Activated naive CD8-positive, alpha-beta T cell (primary cell): Measurements from ENCODE around the gene IL1RL2.

Experiments used
- H3K27ac Mint-ChIP-seq: one replicate; pipeline ENCODE4 v1.8.0; 2021; ENCODE audit warnings: mixed read lengths
- H3K27me3 Mint-ChIP-seq: one replicate; pipeline ENCODE4 v1.8.0; 2021; ENCODE audit warnings: mixed read lengths
- H3K36me3 Mint-ChIP-seq: one replicate; pipeline ENCODE4 v1.8.0; 2021; ENCODE audit warnings: mixed read lengths
- H3K4me1 Mint-ChIP-seq: one replicate; pipeline ENCODE4 v1.8.0; 2021; ENCODE audit warnings: low read depth, mixed read lengths
- H3K4me3 Mint-ChIP-seq: one replicate; pipeline ENCODE4 v1.8.0; 2021; ENCODE audit warnings: mild to moderate bottlenecking, mixed read lengths
- H3K9me3 Mint-ChIP-seq: one replicate; pipeline ENCODE4 v1.8.0; 2021; ENCODE audit warnings: low read depth, mixed read lengths

Gene IL1RL2

GRCh38 chr2:102179788-102180686 lies 6.8 kb upstream of the IL1RL2 start:
- H3K36me3 Mint-ChIP-seq = peaks cover 2% of the 10 kb centered on the region
- no peaks in the 10 kb centered on the region for H3K9me3 Mint-ChIP-seq
- H3K27me3 Mint-ChIP-seq = peaks cover 9% of the 10 kb centered on the region
- H3K27ac Mint-ChIP-seq = no peak overlapping the region
- H3K4me3 Mint-ChIP-seq = no peak overlapping the region
- no peaks in the 10 kb centered on the region for H3K4me1 Mint-ChIP-seq

GRCh38 chr2:102180687-102180999 lies 6.2 kb upstream of the IL1RL2 start:
- peaks cover 9% of the 10 kb centered on the region for H3K27me3 Mint-ChIP-seq
- H3K36me3 Mint-ChIP-seq = peaks cover 2% of the 10 kb centered on the region
- H3K4me3 Mint-ChIP-seq = no peak overlapping the region
- no peaks in the 10 kb centered on the region for H3K4me1 Mint-ChIP-seq
- no peak overlapping the region for H3K27ac Mint-ChIP-seq
- H3K9me3 Mint-ChIP-seq = no peaks in the 10 kb centered on the region

- no peak overlapping the region for H3K4me3 Mint-ChIP-seq
- H3K27me3 Mint-ChIP-seq = peaks cover 9% of the 10 kb centered on the region
- H3K36me3 Mint-ChIP-seq = peaks cover 2% of the 10 kb centered on the region
- peaks cover 5% of the 10 kb centered on the region for H3K4me1 Mint-ChIP-seq
- H3K9me3 Mint-ChIP-seq = no peaks in the 10 kb centered on the region
- no peak overlapping the region for H3K27ac Mint-ChIP-seq
These were observed 5.4 kb upstream of the IL1RL2 start for GRCh38 chr2:102181376-102181775.

- H3K27me3 Mint-ChIP-seq = peaks cover 9% of the 10 kb centered on the region
- no peak overlapping the region for H3K4me3 Mint-ChIP-seq
- H3K9me3 Mint-ChIP-seq = no peaks in the 10 kb centered on the region
- no peak overlapping the region for H3K27ac Mint-ChIP-seq
- H3K4me1 Mint-ChIP-seq = peaks cover 5% of the 10 kb centered on the region
- H3K36me3 Mint-ChIP-seq = peaks cover 2% of the 10 kb centered on the region
These were observed 4.7 kb upstream of the IL1RL2 start for GRCh38 chr2:102181919-102182635.

GRCh38 chr2:102184018-102184417 lies 2.8 kb upstream of the IL1RL2 start:
- no peaks in the 10 kb centered on the region for H3K9me3 Mint-ChIP-seq
- H3K27ac Mint-ChIP-seq = no peak overlapping the region
- peaks cover 11% of the 10 kb centered on the region for H3K27me3 Mint-ChIP-seq
- peaks cover 1% of the 10 kb centered on the region for H3K36me3 Mint-ChIP-seq
- peaks cover 9% of the 10 kb centered on the region for H3K4me1 Mint-ChIP-seq
- no peak overlapping the region for H3K4me3 Mint-ChIP-seq

- H3K27me3 Mint-ChIP-seq = peaks cover 11% of the 10 kb centered on the region
- H3K4me3 Mint-ChIP-seq = no peak overlapping the region
- peaks cover 9% of the 10 kb centered on the region for H3K4me1 Mint-ChIP-seq
- H3K9me3 Mint-ChIP-seq = no peaks in the 10 kb centered on the region
- H3K36me3 Mint-ChIP-seq = no peaks in the 10 kb centered on the region
- no peak overlapping the region for H3K27ac Mint-ChIP-seq
These were observed 2.3 kb upstream of the IL1RL2 start for GRCh38 chr2:102184568-102184967.

- Mint-ChIP-seq H3K36me3 (no peaks in the 10 kb centered on the region), H3K27me3 (peaks cover 13% of the 10 kb centered on the region), H3K4me1 (peaks cover 9% of the 10 kb centered on the region), H3K9me3 (no peaks in the 10 kb centered on the region), H3K4me3 (no peak overlapping the region), H3K27ac (no peak overlapping the region)
These were observed 1.5 kb upstream of the IL1RL2 start for GRCh38 chr2:102185347-102185746.

GRCh38 chr2:102187496-102188150 lies 800 bp downstream of the IL1RL2 start:
- Mint-ChIP-seq H3K27ac (peak overlapping the region; percentile 88), H3K4me3 (peak overlapping the region; percentile 84), H3K36me3 (no peaks in the 10 kb centered on the region), H3K27me3 (peaks cover 8% of the 10 kb centered on the region), H3K4me1 (peaks cover 9% of the 10 kb centered on the region), H3K9me3 (no peaks in the 10 kb centered on the region)

GRCh38 chr2:102190430-102191107 lies 3.7 kb downstream of the IL1RL2 start:
- H3K27ac Mint-ChIP-seq = no peak overlapping the region
- H3K4me1 Mint-ChIP-seq = peaks cover 9% of the 10 kb centered on the region
- H3K36me3 Mint-ChIP-seq = no peaks in the 10 kb centered on the region
- peaks cover 7% of the 10 kb centered on the region for H3K27me3 Mint-ChIP-seq
- no peak overlapping the region for H3K4me3 Mint-ChIP-seq
- no peaks in the 10 kb centered on the region for H3K9me3 Mint-ChIP-seq

GRCh38 chr2:102191501-102191900 lies 4.7 kb downstream of the IL1RL2 start:
- H3K27me3 Mint-ChIP-seq = peaks cover 9% of the 10 kb centered on the region
- no peaks in the 10 kb centered on the region for H3K9me3 Mint-ChIP-seq
- H3K36me3 Mint-ChIP-seq = no peaks in the 10 kb centered on the region
- no peak overlapping the region for H3K4me3 Mint-ChIP-seq
- peaks cover 4% of the 10 kb centered on the region for H3K4me1 Mint-ChIP-seq
- no peak overlapping the region for H3K27ac Mint-ChIP-seq

GRCh38 chr2:102193074-102193473 lies 6.3 kb downstream of the IL1RL2 start:
- no peaks in the 10 kb centered on the region for H3K9me3 Mint-ChIP-seq
- no peak overlapping the region for H3K27ac Mint-ChIP-seq
- H3K36me3 Mint-ChIP-seq = no peaks in the 10 kb centered on the region
- peaks cover 10% of the 10 kb centered on the region for H3K27me3 Mint-ChIP-seq
- H3K4me3 Mint-ChIP-seq = no peak overlapping the region
- H3K4me1 Mint-ChIP-seq = peaks cover 5% of the 10 kb centered on the region

GRCh38 chr2:102194609-102195268 lies 7.9 kb downstream of the IL1RL2 start:
- Mint-ChIP-seq H3K4me1 (peaks cover 5% of the 10 kb centered on the region), H3K9me3 (no peaks in the 10 kb centered on the region), H3K27me3 (peaks cover 8% of the 10 kb centered on the region), H3K36me3 (no peaks in the 10 kb centered on the region), H3K4me3 (no peak overlapping the region), H3K27ac (no peak overlapping the region)

GRCh38 chr2:102197389-102198137 lies 10.7 kb downstream of the IL1RL2 start:
- Mint-ChIP-seq H3K27me3 (peaks cover 7% of the 10 kb centered on the region), H3K4me1 (peaks cover 5% of the 10 kb centered on the region), H3K9me3 (no peaks in the 10 kb centered on the region), H3K27ac (peak overlapping the region; percentile 3), H3K36me3 (peaks cover 3% of the 10 kb centered on the region), H3K4me3 (no peak overlapping the region)

- Mint-ChIP-seq H3K4me3 (no peak overlapping the region), H3K36me3 (peaks cover 11% of the 10 kb centered on the region), H3K27ac (no peak overlapping the region), H3K9me3 (peaks cover 7% of the 10 kb centered on the region), H3K27me3 (peaks cover 7% of the 10 kb centered on the region), H3K4me1 (peaks cover 5% of the 10 kb centered on the region)
These were observed 13.7 kb downstream of the IL1RL2 start for GRCh38 chr2:102200539-102200938.
